Cardiac muscle cell (in vitro differentiated cells and primary cell): Measurements from ENCODE around the gene DCAF17. TPM values are rescaled to one million over a fixed set of nuclear protein-coding genes. Genes with fewer than 3 reads are reported as not detected.
A peak's percentile ranks its signal among the peaks of the same experiment; 100 is the strongest.

Source experiments
- DNase-seq, 2 donors: peaks; one replicate each; pipeline versions ENCODE4 v3.0.0 to v3.0.0-alpha.2; 2010 to 2017; ENCODE audit warnings: low read depth in 1 of 2, low spot score in 1 of 2
- H3K27ac ChIP-seq: fragments of 200-600 bp; sonication (generic); 2 replicates; pipeline ENCODE4 v1.5.1; 2016
- H3K27me3 ChIP-seq: fragments of 200-600 bp; sonication (generic); 2 replicates; pipeline ENCODE4 v1.6.0; 2016; ENCODE audit warnings: control low read depth
- H3K36me3 ChIP-seq: fragments of 200-600 bp; sonication (generic); 2 replicates; pipeline ENCODE4 v1.5.1; 2016; ENCODE audit warnings: control low read depth
- H3K4me1 ChIP-seq: fragments of 200-600 bp; sonication (generic); 2 replicates; pipeline ENCODE4 v1.8.1; 2017; ENCODE audit warnings: low read depth, mild to moderate bottlenecking, mixed run types
- H3K4me3 ChIP-seq: fragments of 200-600 bp; sonication (generic); 2 replicates; pipeline ENCODE4 v1.5.1; 2016; ENCODE audit warnings: mild to moderate bottlenecking
- H3K9me3 ChIP-seq: fragments of 200-600 bp; sonication (generic); 2 replicates; pipeline ENCODE4 v1.5.1; 2017; ENCODE audit warnings: low read depth, mild to moderate bottlenecking, control low read depth
- CTCF ChIP-seq: IDR thresholded peaks from 2 replicates; pipeline ENCODE4 v1.5.1; 2012; ENCODE audit warnings: low read depth, mild to moderate bottlenecking, low read length
- polyA plus RNA-seq: library from polyadenylated mRNA; unstranded; fragments of >200 nt; fragmentation: Nextera tagmentation; extraction: Ambion mirVana; gene quantifications from 2 replicates; pipeline ENCODE4 v1.2.1, GENCODE V29; 2016
- total RNA-seq: library from RNA; depleted of rRNA; stranded (reverse); fragments of >200 nt; gene quantifications from 2 replicates; pipeline ENCODE4 v1.2.3, GENCODE V29; 2016

Gene DCAF17
- total and polyA plus RNA-seq, 2 experiments from 2014 or later, result 9.5 to 11.4 TPM

GRCh38 chr2:171431677-171432167 lies 2.3 kb upstream of the DCAF17 start:
- TF ChIP-seq CTCF, result no peak
- H3K36me3 ChIP-seq, result no peaks in the 10 kb centered on the region

GRCh38 chr2:171432206-171432968 lies 1.6 kb upstream of the DCAF17 start:
- H3K27me3 ChIP-seq, result no peaks in the 10 kb centered on the region
- H3K36me3 ChIP-seq, result no peaks in the 10 kb centered on the region
- no peak for DNase-seq
- no peaks in the 10 kb centered on the region for H3K4me1 ChIP-seq
- H3K4me3 ChIP-seq, result no peak overlapping the region
- H3K27ac ChIP-seq, result no peak overlapping the region
- TF ChIP-seq CTCF, result no peak
- H3K9me3 ChIP-seq, result no peaks in the 10 kb centered on the region

More at GRCh38 chr2:171431677-171432167, 2.3 kb upstream of the DCAF17 start:
- no peak overlapping the region for H3K4me3 ChIP-seq
- H3K27ac ChIP-seq, result no peak overlapping the region
- H3K9me3 ChIP-seq, result no peaks in the 10 kb centered on the region
- no peaks in the 10 kb centered on the region for H3K4me1 ChIP-seq
- no peak for DNase-seq
- H3K27me3 ChIP-seq, result no peaks in the 10 kb centered on the region

GRCh38 chr2:171432969-171433762 lies 860 bp upstream of the DCAF17 start:
- H3K9me3 ChIP-seq, result no peaks in the 10 kb centered on the region
- H3K27ac ChIP-seq, result peak overlapping the region; percentile 90
- no peaks in the 10 kb centered on the region for H3K27me3 ChIP-seq
- DNase-seq, result peak; percentile 16 to 34
- TF ChIP-seq CTCF, result no peak
- H3K4me1 ChIP-seq, result no peaks in the 10 kb centered on the region
- H3K4me3 ChIP-seq, result peak overlapping the region; percentile 51
- no peaks in the 10 kb centered on the region for H3K36me3 ChIP-seq

GRCh38 chr2:171433763-171434012 lies 338 bp upstream of the DCAF17 start, which contains the start of gene METTL8:
Gene METTL8 (minus strand): TSS chr2:171433990. CDS start chr2:171392185, 41,805 bp downstream.
- H3K36me3 ChIP-seq, result no peaks in the 10 kb centered on the region
- H3K4me3 ChIP-seq, result peak within 1 kb of the TSS; percentile 51
- H3K27me3 ChIP-seq, result no peaks in the 10 kb centered on the region
- no peak for DNase-seq
- no peak for TF ChIP-seq CTCF
- no peaks in the 10 kb centered on the region for H3K9me3 ChIP-seq
- peak within 1 kb of the TSS; percentile 90 for H3K27ac ChIP-seq
- no peaks in the 10 kb centered on the region for H3K4me1 ChIP-seq

GRCh38 chr2:171436307-171436706 lies 2.3 kb downstream of the DCAF17 start:
- no peak overlapping the region for H3K27ac ChIP-seq
- H3K4me3 ChIP-seq, result no peak overlapping the region
- no peaks in the 10 kb centered on the region for H3K4me1 ChIP-seq
- peaks cover 13% of the 10 kb centered on the region for H3K36me3 ChIP-seq
- DNase-seq, result peak in 1 of 2 donors; percentile 70
- TF ChIP-seq CTCF, result no peak
- no peaks in the 10 kb centered on the region for H3K27me3 ChIP-seq
- no peaks in the 10 kb centered on the region for H3K9me3 ChIP-seq
